ENCODE measurements around the gene DTNB.

Gene DTNB

DNA sequence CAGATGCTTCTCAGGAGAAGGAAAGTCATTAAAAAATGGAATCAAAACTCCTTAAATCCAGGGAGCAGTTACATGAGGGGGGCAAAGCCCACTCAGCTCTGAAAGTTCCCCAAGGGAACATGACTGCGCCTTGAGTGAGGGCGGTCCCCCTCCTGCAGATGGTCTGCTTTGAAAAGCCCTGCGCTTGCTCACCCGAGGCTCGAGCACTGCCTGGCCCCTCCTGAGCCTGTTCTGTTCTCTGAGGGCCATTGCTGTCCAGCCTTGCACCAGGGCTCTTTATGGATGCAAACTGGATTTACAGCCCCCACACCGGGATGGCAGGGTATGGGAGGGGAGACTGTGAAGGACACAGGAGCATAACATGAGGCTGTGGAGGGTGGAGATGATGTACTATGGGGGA, 293.8 kb downstream of the DTNB start:
- no peak for DNase-seq

DNA sequence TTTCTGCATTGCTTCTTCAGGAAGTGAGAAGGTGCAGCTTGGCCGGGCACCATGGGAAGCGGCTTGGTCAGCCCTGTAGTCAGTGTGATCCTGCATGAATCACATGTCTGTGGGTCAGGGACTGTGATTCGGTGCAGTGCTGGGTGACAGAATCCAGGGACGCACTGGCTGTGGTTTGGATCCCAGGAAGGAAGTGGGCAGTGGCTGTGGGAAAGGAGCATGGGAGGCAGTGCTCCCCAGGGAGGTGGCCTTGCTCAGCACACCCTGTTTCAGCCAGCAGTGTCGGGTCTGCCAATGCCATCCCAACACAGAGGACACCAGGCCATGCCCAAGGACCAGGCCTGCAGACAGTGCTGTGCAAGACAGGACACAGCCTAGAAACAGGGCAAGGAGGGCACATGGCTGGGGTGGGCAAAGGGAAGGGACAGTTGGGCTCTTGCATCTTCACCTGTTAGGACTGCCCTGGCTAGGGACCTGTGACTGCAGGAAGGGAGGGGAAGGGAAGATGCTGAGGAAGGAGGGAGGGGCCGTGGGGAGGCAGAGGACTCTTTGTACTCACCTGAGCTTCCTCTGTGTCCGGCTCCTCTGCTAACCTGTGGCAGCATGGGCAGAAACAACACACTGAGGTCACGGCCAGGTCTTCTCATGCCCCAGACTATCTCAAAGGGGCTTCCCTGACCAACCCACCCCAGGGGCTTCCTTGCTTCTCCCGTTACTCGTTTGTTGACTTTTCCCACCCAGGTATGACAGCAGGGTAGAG, 294.5 kb downstream of the DTNB start:
- no peak for DNase-seq

DNA sequence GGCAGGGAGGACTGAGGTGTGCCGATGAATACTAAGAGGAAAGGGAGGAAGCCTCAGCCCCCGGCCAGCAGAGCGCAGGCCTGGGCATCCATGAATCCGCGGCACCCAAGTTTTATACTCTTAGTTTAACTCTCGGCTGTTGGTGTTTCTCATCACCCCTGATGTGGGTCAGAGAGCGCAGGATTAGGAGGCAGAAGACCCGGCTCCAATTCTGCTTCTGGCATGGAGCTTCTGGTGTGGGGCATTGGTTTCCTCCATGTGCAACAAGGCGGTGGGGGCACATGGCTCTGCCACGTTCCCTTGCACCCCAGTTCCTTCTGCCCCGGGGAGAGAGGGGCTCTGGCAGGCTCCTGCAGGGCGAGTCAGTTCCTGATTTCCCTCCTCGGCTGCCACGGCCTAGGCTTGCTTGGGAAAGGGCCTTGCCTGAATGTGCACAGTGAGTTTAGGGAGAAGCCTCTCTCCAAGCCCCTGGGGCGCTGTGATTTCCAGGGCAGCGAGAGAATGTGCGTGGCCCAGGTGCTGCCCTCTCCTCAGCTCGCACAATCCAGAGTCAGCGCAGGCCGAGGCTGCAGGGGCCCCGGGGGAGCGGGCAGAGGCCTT, 295.5 kb downstream of the DTNB start:
- no peak for DNase-seq

DNA sequence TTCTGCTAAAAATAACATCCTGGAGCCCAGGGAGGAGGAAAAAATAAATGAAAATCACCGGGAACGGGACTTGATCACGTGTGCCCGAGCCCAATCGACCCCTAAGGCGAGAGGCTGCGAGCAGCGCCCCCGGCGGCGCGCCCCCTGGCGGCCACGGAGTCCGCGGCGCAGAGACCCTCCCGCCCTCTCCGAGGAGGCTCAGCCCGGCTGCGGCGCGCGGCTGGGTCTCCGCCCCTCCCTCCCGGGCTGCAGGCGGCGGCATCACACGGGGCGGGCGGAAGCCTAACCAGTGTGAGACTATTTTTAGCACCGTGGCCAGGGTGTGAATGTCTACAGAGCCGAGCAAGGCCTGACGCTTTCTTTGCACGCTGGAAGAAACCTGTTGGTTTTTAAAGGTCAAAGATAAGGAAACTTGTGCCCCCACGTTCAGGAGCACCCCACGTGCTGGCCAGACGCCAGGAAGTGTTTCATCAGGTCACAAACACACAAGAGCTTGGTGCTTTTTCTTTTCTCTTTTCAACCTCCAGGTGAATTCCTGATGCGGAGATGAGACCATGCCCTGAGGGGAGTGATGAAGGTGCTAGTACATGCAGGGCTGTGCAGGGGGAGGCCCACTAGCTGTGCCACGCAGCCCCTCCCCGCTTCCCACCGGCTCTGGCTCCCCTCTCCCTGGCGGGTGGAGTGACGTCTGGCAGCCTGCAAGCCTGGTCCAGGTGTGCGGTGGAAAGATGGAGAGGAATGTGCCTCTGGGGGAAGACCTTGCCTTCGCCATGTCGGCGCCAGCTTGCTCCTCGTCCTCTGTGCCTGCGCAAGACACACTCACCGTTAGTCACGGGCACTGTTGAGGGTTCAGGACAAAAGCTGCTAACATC, 296.4 kb downstream of the DTNB start:
- DNase-seq, result peak; percentile 91

DNA sequence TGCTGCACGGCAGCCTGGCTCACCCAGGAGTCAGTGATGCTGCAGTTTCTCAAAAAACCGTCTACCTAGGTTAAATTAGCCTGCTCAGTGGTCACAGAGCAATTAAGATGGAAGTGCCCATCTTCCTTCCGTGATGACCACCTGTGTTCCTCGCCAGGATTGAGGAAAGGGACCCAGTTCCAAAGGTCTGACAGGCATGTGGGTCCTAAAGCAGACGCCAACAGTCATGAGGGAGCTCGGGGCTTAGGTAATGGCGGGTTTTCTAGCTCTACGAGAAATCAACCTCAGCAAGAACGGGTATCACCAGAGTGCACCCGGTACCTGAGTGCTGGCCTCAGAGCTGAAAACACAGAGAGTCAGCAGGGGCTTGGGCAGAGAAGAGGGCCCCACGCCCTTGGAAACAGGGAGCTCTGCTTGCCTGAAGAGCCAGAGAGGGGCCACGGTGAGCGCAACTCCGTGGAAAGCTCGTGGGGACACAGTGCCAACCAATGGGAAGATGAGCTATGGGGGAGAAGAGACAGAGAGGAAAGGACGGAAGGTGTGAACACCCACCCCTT, 297.3 kb downstream of the DTNB start:
- DNase-seq, result no peak

DNA sequence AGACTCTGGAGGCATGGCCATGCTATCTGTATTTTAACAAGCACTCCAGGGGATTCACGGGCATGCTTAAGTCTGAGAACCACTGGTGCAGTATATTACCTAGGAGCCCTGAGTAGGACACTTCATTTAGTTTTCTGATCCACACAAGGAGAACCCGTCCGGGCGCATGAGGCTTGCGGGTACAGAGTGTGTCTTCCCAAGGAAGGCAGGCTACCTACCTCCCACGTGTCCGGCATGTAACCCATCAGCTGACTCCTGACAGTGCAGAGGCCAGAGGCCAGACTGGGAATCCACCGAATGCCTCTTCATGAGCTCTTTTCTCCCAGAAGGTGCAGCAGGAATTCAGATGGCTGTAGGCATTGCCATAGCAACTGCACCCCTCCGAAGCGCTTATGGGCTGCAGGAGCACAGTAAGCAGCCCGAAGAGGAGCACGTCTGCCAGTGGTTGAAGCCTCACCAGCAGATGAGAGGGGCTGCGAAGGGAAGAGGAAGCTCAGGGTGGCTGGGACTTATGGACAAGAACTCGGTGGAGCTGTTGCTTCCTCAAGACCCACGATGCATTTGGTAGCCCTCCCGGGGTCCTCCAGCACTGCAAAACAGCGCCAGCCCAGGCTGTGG, 297.9 kb downstream of the DTNB start:
- no peak for DNase-seq

DNA sequence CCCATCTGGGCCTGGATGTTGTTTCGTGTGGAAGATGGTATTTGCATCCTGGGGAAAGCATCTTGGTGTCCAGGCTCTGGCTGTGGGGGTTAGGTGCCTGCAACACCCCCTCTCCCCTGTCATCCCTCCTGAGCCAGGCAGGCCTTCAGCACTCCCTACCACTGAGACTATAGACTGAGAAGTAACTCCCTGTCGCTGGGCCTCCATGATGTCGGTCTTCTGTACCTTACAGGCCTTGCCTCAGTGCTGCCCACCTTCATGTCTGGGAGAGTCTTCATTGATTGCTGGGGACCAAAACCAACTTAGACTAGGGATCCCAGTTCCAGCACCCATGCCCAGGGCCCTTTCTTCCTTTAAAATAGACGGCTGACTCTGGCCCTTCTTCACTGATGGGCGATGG, 298.6 kb downstream of the DTNB start:
- DNase-seq, result no peak

DNA sequence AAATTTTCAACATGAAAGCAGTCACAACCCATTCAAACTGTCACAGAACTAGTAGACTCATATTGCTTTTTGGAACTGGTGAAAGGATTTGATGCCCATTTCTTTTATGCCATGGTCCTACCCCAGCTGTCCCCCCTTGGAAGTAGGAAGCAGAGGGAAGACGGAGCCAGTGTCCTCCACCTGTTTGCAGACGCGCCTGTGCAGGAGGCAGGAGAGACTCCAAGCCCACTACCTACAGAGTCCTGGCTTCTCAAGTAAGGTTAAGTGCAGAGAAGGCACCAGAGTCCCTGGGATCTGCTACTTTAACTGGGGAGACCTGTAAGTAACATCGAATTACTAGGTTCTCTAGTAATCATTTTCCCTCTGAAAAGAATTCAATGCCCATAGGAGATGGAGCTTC, 299.0 kb downstream of the DTNB start:
- no peak for DNase-seq

DNA sequence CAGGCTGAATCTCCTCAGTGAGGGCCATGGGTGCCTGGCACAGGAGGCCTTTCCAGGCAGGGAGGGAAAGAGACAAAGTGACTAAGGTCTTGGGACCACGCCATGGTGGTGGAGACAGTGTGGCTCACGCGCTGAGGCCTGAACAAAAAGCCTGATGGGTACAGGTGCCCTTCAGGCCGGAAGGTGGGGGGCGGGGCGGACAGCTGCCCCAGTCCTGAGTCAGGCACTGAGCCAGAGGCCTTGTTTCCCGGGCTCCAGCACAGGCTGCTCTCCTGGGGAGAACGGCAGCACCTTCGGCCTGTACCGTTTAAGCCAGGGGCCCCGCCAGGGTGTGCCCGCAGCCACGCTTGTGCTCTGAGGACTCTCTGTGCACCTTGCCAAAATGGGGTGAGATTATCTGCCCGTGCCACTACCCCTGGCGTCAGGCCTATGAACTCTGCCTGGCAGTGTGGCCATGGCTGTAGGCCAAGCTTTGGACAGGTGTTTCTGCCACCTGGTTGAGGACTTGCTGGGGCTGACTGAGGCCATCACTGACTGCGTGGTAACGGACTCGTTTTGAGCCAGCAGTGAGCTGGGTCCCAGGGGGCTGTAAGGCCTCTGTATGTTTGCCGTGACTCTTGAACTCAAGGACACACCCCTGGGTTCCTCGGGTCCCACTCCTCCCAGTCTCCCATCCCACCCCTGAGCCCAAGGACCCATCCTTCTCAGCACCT, 300.0 kb downstream of the DTNB start:
- no peak for DNase-seq

DNA sequence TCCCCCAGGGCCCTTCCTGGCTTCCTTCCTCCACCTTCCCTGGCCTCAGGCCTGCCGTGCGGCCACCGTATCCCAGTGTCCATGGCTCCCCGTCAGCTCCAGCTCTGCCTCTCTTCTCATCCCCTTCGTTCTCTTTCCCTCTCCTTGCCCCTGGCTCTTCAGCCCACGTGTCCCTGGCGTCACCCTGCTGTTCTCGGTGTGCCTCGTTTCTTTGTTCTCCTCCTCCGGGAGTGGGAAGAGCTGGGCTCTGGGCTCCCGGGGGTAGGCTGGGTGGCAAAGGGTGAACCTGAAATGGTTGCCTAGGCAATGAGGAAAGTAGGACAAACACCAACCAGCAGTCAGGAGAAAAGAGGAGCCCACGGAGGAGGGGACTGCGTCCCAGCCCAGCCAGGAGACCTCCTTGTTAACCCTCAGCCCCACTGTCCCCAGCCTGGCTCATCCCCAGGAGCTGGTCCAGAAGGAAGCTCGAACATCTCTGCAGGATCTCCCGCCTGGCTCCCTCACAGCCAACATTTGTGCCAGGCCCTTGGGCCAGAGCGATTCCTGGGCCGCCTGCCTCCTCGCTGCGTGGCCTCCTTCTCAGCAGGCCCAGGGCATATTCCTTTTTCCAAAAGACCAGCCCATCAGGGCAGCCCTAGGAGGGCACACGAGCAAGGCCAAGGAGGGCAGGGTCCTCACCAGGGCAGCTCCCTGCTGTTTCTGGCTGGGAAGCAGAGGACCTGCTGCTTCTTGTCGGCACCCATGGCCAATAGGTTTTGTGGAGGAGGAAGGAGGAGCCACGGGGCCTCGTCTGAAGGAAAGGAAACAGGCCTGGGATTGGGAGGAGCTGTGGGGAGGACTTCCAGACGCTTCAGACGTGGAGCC, 300.7 kb downstream of the DTNB start:
- DNase-seq, result no peak

DNA sequence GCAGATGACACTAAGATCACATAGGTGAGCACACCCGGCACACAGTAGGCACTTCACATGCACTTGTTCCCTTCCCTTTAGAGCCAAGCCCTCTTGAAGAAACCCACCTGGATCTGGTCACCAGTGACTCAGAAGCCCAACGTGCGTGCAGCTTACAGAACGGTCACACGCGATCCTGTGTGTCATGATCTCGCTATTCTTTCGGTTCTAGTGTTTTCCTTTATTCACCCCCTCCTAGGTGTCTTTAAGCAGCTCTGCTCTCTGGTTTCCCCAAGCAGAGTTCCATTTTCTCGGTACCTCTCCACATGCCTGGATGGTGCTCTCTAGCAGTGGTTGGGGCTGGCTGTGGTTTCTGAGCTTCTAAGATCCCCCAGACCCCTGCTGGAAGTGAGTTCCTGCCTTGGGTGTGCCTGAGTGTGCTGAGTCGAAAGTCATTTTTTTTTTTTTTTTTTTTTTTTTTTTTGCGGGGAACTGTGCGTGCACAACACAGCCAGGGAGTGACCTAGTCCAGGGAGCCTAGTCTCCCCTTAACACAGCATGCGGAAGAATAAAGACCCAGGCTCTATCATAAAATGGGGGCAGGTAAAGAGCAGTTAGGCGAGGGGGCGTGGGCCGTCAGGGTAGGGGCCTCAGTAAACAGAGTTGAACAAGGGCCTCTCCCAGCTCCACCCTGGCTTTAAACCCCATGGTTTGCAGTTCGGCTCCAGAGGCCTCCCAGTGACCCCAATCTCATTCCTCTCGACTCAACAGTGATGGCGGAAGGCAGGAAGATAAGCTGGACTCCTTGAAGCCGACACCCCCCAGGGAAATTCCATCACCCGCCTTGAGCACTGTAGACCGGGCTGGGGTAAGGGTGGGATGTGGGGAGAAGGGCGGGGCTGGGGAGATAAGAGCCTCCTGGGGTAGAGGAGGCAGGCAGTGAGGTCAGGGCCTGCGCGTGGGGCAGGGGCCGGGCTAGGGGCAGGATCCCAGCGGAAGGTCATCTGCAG, 301.8 kb downstream of the DTNB start:
- no peak for DNase-seq

DNA sequence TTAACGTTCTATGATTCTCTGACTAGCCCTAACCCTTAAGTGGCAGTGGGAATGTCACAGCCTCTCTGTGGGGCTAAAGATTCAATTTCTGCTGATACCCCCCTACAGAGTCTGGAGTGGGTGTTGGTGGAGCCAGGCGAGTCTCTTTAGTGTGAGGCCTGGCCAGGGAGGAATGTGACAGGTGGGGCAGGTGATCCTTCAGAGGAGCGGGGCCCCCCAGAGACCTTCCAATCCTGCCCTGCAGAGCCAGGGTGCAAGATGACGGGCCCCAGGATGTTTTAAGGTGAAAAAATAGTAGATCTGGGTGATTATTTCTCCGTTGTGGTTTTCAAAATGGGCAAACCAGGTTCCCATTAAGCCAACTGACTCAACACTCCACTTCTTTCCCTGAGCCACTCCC, 303.5 kb downstream of the DTNB start:
- DNase-seq, result no peak

DNA sequence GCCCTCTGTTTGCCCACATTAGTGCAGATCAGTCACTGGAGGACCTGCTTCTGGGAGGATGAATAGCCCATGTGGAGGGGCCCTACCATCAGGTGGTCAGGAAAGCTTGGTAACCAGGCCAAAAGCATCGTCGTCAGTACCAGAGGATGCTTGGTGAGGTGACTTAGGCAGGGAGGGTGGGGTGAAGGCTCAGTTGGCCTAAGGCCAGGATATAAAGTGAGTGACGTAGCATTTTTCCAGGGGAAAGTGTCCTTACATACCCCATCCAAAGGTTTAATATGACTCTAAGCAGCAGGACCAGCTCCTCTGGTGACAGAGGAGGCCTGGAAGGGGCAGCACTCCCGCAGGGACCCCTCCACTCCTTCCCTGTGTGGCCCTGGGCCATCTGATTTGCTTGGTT, 303.9 kb downstream of the DTNB start:
- no peak for DNase-seq

DNA sequence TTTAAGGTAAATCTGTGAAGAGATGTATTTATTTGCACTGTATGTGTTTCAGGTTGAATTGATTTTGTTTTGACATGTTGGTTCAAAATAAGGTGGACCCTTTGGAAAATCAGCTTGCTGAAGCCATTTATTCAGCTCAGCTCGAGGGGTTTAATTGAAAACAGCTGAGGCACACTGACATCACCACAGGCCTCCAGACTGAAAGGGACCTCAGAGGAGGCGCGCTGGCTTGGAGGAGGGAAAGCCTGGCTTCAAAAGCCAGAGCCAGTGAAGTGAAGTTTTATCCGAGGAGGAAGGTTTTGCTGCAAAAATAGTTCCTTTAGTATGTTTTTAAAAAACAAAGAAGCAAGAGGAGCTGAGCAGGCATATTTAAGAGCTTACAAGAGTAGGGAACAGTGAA, 304.7 kb downstream of the DTNB start:
- no peak for DNase-seq

DNA sequence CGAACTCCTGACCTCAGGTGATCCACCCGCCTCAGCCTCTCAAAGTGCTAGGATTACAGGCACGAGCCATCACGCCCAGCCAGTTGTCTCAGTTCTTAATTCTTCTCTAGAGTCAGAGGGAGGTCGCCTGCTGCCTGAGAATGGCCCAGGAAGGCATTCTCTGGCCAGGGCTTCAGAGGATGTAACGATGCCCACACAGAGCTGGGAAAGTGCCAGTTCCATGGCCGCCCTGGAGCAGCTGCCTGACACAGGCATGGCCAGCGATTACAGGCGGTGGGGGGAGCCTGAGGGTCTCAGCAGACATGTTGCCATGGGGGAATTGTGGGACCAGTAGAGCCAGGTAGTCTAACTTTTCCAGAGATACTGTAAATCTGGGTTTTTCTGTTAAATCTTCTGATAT, 306.1 kb downstream of the DTNB start:
- no peak for DNase-seq

DNA sequence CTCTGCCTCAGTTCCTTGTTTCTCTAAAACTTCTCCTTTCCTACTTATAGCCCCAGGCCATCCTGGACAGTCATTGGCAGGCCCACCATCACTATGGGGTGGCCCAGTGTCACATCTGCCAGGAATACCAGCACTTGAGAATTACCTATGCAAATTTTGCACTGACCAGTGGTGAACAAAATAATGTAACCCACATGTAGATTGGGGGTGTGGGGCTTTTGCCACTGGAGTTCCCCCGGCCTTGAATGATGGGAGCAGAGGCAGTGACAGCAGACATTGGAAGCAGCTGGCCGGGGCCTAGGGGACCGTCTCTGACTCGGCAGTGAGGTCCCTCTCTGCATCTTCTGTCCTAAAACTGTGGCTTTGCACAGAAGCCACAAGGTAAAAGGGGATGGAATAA, 306.7 kb downstream of the DTNB start:
- DNase-seq, result no peak

DNA sequence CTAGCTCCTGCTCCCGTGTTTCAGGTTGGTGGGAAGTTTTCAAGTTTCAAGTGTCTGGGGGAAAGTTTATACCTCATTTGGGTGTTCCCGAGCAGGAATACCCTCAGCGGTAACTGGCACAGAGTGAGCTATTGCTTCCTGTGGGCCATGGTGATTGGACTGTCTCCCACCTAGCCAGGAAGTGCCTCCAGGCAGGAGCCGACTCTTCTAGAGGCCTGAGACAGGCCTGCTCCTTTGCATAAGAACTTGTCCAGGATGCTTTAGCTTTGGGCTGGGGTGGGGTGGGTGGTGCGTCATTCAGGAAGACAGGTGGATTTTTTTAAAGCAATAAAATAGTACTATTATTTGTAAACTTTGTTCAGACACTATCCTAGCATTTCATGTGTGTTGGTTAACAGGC, 308.1 kb downstream of the DTNB start:
- no peak for DNase-seq

DNA sequence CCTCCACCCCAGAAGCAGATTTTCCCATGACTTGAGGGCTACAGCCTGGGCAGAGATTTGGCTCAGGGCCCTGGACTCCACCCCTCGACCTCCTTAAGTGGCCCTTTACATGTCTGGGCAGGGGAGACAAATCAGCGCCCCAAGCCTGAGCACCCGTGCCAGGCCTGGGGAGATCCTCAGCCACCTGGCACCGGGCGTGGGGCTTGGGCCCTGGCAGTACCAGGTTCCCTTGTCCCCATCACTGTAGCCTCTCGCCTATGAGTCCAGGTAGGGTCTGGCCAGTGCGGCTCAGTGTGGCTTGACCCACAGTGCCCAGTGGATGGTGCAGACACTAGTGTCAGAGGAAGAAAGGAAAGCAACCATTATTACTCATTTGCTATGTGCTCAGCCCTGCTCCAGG, 309.6 kb downstream of the DTNB start:
- DNase-seq, result no peak

DNA sequence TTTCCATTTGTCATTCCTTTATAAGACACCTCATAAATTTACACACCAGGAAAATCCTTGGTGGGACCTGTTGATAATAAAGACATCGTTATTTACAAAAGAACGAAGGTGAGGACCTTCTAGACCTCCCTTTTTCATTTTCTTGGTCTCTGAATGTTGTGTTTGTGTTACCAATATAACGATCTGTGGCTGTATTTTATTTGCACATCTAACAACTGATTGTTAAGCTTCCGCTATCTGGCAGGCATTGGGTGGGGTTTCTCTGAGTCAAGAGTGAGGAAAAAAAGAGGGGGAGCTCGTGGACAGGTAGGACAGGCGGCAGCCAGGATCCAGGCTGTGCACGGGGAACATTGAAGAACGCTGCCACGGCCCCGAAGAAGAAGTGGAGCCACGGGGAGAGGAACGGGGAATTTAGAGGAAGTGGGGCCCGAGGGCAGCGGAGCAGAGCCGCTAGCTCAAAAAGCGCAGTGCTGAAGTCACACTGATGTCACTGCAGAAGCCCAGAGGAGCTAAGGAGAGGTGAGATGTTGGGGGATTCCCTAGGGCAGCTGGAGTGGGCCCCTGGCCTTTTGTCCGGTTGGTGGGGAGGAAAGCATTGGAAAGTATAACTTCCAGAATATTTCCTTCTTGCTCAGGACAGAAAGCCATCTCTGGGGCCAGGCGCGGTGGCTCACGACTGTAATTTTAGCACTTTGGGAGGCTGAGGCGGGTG, 310.8 kb downstream of the DTNB start:
- no peak for DNase-seq

DNA sequence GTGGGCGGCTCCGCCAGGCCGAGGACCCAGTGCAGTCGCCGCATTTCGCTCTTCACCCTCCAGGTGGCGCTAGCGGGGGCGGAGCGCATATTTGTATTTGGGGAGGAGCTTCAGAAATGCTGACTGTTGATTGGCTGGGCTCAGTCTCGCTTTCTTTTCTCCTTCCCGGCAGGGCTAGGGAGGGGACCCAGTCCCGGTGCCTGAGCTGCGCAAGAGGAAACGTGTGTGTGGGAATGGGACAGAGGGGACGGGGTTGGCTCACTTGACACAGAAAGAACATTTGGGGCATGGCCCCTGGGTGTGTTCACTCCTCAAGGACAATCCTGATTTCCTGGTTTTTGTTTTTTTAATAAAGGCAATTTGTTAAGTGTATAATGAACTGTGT, 311.3 kb downstream of the DTNB start:
- DNase-seq, result peak; percentile 74
